AG09319 (cell line): ENCODE measurements around the gene KCNJ6.

Source experiments
- DNase-seq: peaks from one replicate; pipeline ENCODE4 v3.0.0-alpha.2; 2010; ENCODE audit warnings: low read depth; ENCODE audit errors: extremely low read depth
- TF ChIP-seq, protein P1 (sequence below): IDR thresholded peaks from 2 replicates; pipeline ENCODE4 v1.5.1; 2011; ENCODE audit warnings: low read depth, mild to moderate bottlenecking, inconsistent platforms, low read length, moderate library complexity

Gene KCNJ6

DNA sequence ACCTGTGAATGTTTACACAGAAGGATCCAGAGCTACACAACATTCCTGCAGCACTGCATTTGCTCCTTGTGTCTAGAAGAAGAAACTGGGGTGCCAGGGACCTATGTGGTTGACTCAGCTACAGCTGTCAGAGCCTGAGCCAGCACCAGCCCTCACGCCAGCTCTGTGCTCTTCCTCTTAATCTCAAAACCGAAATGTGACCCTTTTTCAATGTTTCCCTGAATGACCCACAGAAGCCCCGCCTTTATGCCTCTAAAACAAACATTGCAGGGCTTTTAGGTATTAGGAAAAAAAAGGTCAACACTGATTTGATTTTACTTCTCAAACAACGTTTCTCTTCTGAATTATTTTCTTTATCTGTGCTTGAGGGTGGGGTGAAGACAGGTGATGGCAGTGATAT lies 289.2 kb downstream of the KCNJ6 start:
- DNase-seq = no peak

DNA sequence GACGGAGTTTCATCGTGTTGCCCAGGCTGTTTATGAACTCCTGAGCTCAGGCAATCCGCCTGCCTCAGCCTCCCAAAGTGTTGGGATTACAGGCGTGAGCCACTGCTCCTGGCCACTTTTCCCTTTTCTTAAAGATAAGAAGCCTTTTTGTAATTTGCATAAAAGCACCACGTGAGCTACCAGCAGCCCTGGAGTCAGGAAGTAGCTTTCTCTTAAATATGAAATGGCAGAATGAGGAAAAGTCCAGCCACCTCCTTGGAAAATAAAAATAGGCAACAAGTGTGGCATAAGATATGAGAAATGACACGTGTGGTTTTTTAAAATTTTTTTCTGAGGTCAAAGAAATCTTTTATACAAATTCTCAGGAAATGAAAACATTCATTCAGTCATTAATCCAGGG lies 289.9 kb downstream of the KCNJ6 start:
- DNase-seq = no peak
- TF ChIP-seq, protein P1, sequence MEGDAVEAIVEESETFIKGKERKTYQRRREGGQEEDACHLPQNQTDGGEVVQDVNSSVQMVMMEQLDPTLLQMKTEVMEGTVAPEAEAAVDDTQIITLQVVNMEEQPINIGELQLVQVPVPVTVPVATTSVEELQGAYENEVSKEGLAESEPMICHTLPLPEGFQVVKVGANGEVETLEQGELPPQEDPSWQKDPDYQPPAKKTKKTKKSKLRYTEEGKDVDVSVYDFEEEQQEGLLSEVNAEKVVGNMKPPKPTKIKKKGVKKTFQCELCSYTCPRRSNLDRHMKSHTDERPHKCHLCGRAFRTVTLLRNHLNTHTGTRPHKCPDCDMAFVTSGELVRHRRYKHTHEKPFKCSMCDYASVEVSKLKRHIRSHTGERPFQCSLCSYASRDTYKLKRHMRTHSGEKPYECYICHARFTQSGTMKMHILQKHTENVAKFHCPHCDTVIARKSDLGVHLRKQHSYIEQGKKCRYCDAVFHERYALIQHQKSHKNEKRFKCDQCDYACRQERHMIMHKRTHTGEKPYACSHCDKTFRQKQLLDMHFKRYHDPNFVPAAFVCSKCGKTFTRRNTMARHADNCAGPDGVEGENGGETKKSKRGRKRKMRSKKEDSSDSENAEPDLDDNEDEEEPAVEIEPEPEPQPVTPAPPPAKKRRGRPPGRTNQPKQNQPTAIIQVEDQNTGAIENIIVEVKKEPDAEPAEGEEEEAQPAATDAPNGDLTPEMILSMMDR = no peak

More for the DNA sequence above, 289.2 kb downstream of the KCNJ6 start:
- TF ChIP-seq, protein P1 = no peak

DNA sequence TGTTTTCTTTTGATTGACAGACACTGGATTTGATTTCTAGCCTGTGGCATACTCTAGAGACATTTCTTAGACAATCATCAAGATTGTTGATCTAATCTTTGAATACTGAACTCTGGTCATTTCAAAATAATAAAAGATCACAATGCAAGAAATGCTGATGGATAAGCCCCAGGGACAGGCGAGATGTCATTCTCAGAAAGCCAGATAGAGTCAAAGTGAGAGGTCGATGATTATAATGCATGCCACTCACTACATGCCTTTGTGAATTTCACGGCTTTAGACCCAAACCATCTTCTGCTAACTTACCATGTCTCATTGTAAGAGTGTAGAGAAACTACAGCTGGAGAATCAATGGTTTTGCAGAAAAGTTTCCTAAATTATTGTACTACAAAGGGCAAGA lies 292.6 kb downstream of the KCNJ6 start:
- TF ChIP-seq, protein P1 = no peak
- DNase-seq = no peak

DNA sequence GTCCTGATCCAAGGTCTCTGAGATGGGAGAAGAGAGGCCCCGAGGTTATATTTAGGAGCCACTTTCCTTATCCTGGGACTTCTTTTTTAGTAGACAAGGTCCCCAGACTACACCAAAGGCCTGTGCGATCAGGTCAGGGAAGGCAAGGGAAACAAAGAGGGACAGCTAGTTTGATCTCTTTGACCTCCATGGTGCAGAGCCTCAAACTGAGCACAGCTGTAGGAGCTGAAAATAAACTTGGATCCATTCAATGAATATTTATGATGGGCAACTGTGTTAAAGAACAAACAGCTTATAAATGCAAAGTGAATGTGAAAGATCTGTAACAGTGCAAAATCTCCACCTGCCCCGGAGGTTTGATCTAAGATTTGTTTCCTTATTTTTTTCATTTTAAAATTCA lies 293.1 kb downstream of the KCNJ6 start:
- TF ChIP-seq, protein P1 = no peak
- DNase-seq = no peak

DNA sequence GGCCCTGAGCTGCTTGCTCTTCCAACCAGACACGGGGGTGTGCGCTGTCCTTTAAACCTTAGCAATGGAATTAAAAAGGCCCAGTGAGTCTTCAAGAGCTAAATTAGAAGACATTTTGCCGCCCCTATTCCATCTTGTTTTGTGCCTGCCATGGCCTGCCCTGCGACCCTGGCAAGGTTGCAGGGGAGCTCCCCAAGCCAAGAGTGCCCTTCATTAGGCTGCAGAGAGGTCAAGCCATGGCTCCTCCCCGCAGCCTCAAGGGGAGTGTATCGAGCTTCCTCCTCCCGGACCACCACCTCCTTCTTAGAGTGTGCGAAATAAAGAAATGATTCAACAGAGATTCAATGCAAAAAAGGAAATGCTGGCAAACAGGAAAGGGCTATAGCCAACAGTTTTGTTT lies 293.5 kb downstream of the KCNJ6 start:
- TF ChIP-seq, protein P1 = no peak

DNA sequence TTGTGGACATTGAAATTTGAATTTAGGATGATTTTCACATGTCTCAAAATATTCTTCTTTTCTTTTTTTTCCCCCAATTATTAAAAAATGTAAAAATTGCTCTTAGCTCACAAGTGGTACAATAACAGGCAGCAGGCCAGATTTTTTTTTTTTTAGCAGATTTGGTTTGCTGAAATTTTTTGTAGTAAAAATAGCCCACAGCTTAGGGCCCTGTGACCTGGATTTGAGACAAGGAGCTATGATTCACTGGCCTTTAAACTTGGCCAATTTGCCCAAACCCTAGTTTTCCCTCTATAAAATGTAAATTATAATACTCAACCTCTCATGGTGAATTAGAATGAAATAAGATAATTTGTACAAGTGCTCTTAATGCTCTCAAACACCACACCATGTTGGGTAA lies 295.9 kb downstream of the KCNJ6 start:
- no peak for DNase-seq
- TF ChIP-seq, protein P1 = no peak

More for the DNA sequence above, 293.5 kb downstream of the KCNJ6 start:
- no peak for DNase-seq

DNA sequence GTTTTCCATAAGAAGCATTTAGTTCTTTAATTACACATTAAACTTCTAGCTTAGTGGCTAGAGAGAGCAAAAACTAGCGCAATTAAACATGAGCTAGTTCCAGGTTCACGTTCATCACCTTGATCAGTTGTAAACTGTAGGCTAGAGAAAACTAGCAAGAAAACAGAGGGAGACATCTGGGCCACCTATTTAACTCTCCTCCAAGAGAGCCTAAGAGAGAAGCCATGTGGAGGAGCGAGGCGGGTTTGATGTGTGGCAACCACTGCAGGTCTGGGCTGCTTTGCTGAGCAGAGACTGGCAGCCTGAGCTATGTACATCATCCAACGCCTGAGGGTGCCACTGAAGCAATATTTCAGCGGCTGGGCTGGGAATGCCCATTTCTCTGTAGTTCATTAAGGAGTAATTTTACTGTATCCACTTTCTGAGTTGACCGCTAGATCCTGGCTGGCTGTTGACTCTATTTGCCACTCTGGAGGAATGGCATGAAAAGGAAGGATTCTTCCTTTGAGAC lies 296.7 kb downstream of the KCNJ6 start:
- TF ChIP-seq, protein P1 = no peak
- DNase-seq = no peak
